ENCODE measurements around the gene CASP2. TPM values are rescaled to one million over a fixed set of nuclear protein-coding genes. Genes with fewer than 3 reads are reported as not detected.

Gene CASP2
- polyA plus RNA-seq, 2 of the 4 experiments (the other 2 are of a cell fraction) = 17.7 to 26.0 TPM

DNA sequence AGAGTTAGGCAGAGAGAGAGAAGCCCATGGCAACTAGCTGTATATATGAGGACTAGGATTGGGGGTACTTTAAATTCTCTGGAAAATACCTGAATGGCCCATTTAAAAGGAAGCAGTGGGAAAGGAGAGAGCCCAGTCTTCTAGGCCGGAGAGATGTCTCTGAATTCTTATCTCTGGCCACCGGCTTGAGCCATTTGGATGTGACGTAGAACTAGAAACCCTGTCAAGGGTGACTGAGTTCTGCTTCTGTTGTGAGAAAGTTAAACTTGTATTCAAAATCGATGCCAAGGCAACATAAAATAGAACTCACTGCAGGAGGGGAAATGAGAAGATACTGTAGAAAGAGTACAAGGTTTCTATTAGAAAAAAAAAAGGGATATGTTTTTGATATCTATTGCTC is 31.2 kb upstream of the CASP2 start:
- Histone ChIP-seq H3K27ac (no peak overlapping the region), H3K4me3 (no peak overlapping the region), H3K9me3 (no peaks in the 10 kb centered on the region), H3K4me2 (no peak overlapping the region), H3K4me1 (peaks cover 14% of the 10 kb centered on the region; the same call in 2 of the 3 replicates)
- CTCF ChIA-PET = interaction anchor here (1.1 to 4.6 kb wide), 2 partner anchors 17 to 48 kb away, joined by 3 to 21 read pairs; no protein-coding TSS in a partner anchor
- ATAC-seq (0 out of 6 replicates have a peak, but pooled peaks of 1 of the 2 experiments have one; percentile 24), DNase-seq (ENCODE audit: low read depth in 1 of 2, low spot score in 1 of 2) (no peak), FAIRE-seq (no peak)
- WGBS (ENCODE audit: missing lambda C conversion rate) = 67% methylated on average over 4 of the region's 4 CpGs
- no peak for TF ChIP-seq RAD21 (conservative IDR thresholded peaks at IDR 0.05 in 1 of 2, IDR thresholded peaks at IDR 0.05 in 1 of 2)
- TF ChIP-seq MAZ (IDR thresholded peaks at IDR 0.05; ENCODE audit: borderline replicate concordance, low read depth, low read length) = no peak
- no peak for TF ChIP-seq TFCP2L1 (CRISPR knock-in tag; IDR thresholded peaks at IDR 0.05)
- TF ChIP-seq, protein P1, sequence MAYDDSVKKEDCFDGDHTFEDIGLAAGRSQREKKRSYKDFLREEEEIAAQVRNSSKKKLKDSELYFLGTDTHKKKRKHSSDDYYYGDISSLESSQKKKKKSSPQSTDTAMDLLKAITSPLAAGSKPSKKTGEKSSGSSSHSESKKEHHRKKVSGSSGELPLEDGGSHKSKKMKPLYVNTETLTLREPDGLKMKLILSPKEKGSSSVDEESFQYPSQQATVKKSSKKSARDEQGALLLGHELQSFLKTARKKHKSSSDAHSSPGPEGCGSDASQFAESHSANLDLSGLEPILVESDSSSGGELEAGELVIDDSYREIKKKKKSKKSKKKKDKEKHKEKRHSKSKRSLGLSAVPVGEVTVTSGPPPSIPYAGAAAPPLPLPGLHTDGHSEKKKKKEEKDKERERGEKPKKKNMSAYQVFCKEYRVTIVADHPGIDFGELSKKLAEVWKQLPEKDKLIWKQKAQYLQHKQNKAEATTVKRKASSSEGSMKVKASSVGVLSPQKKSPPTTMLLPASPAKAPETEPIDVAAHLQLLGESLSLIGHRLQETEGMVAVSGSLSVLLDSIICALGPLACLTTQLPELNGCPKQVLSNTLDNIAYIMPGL (CRISPR knock-in tag; IDR thresholded peaks at IDR 0.05; ENCODE audit: borderline replicate concordance) = no peak
- TF ChIP-seq JUN (IDR thresholded peaks at IDR 0.05) = no peak
- TF ChIP-seq RARB (CRISPR knock-in tag; IDR thresholded peaks at IDR 0.05) = no peak
- TF ChIP-seq NR3C1 (IDR thresholded peaks at IDR 0.05) = no peak
- TF ChIP-seq POLR2A (IDR thresholded peaks at IDR 0.05; ENCODE audit: low read length) = no peak
- no peak for TF ChIP-seq CEBPB (IDR thresholded peaks at IDR 0.05)
- no peak for TF ChIP-seq MAFK (IDR thresholded peaks at IDR 0.05; ENCODE audit: partially characterized antibody)
- TF ChIP-seq, protein P2, sequence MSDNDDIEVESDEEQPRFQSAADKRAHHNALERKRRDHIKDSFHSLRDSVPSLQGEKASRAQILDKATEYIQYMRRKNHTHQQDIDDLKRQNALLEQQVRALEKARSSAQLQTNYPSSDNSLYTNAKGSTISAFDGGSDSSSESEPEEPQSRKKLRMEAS (IDR thresholded peaks at IDR 0.05) = no peak
- TF ChIP-seq ESRRA (IDR thresholded peaks at IDR 0.05; ENCODE audit: borderline replicate concordance, low read length) = no peak
- no peak for TF ChIP-seq FOXS1 (CRISPR knock-in tag; IDR thresholded peaks at IDR 0.05)
- TF ChIP-seq SMC3 (IDR thresholded peaks at IDR 0.05) = no peak
- no peak for TF ChIP-seq KDM5A (IDR thresholded peaks at IDR 0.05)
- TF ChIP-seq PHF8 (IDR thresholded peaks at IDR 0.05; ENCODE audit: borderline replicate concordance, low read depth) = no peak
- POLR2A ChIA-PET = no interaction called here

DNA sequence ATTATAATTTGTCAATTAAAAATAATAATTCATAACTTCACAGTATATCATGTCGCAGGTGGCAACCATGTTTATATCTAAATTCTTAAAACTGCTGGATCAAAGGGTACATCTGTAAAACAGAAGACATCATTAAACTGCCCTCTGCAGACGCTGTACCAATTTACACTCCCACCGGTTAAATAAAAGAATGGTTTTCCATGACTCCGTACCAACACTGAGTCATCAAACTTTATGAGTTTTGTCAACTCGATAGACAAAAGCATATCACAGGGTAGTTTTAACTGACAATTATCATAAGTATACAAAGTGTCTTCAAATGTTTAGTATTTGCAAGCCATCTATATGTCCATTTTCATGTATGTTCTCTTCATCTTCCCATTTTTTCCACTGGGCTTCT is 30.6 kb upstream of the CASP2 start:
- DNase-seq (ENCODE audit: low read depth in 1 of 2, low spot score in 1 of 2) (peak; percentile 20 to 25), FAIRE-seq (no peak), ATAC-seq (peak in 1 of 2 experiments; percentile 54; a peak in 2 of 6 replicates)
- H3K4me2 ChIP-seq = 0 out of 3 replicates have a peak overlapping the region, but pooled peaks have one; percentile 12
- CTCF ChIA-PET = interaction anchor here (1.0 to 4.6 kb wide), 3 partner anchors 17 to 49 kb away, joined by 3 to 21 read pairs (median 5); no protein-coding TSS in a partner anchor
- H3K27ac ChIP-seq = no peak overlapping the region
- POLR2A ChIA-PET = no interaction called here
- H3K9me3 ChIP-seq = no peaks in the 10 kb centered on the region
- TF ChIP-seq FOSL2 (IDR thresholded peaks at IDR 0.05) (no peak), FOSL2 (CRISPR knock-in tag; IDR thresholded peaks at IDR 0.05) (peak; percentile 46), RAD21 (conservative IDR thresholded peaks at IDR 0.05 in 1 of 2, IDR thresholded peaks at IDR 0.05 in 1 of 2) (0 out of 5 replicates have a peak, but pooled peaks of 1 of the 2 experiments have one; percentile 2), HDAC2 (IDR thresholded peaks at IDR 0.05) (no peak)
- 18% methylated on average over 5 of the region's 5 CpGs for WGBS (ENCODE audit: missing lambda C conversion rate)
- no peak overlapping the region for H3K4me3 ChIP-seq
- peaks cover 14% of the 10 kb centered on the region; the same call in 2 of the 3 replicates for H3K4me1 ChIP-seq

DNA sequence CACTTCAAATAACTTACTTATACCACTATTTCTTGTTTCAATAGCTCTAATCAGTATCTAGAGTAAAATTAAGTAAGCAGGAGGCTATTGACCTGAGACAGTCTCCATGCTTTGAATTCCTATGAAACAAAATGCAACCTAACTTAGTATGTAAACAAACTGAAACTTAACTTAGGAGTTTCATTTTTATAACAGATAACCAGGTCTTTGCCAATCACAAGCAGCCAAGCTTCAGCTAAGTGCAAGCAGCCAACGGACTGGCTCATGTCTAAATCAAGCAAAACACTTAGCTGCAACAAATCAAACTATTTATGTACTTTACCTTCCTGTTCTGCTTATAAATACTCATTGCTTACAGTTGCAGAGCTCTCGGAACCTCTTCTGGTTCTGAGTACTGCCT is 29.3 kb upstream of the CASP2 start:
- H3K4me2 ChIP-seq = peak overlapping the region; percentile 5; the same call in 1 of the 3 replicates
- H3K4me1 ChIP-seq = peaks cover 14% of the 10 kb centered on the region; the same call in 2 of the 3 replicates
- no peak for ATAC-seq
- DNase-seq (ENCODE audit: low read depth in 1 of 2, low spot score in 1 of 2) = no peak
- H3K27ac ChIP-seq = no peak overlapping the region
- CTCF ChIA-PET = interaction anchor here (0.7 to 4.6 kb wide), 4 partner anchors 16 to 136 kb away, joined by 3 to 21 read pairs (median 5); no protein-coding TSS in a partner anchor
- POLR2A ChIA-PET = no interaction called here
- H3K4me3 ChIP-seq = no peak overlapping the region
- no peaks in the 10 kb centered on the region for H3K9me3 ChIP-seq
- 44% methylated on average over 2 of the region's 2 CpGs for WGBS (ENCODE audit: missing lambda C conversion rate)
- FAIRE-seq = no peak
- TF ChIP-seq HEYL (CRISPR knock-in tag; IDR thresholded peaks at IDR 0.05) (no peak), FOSL2 (IDR thresholded peaks at IDR 0.05) (no peak), FOSL2 (CRISPR knock-in tag; IDR thresholded peaks at IDR 0.05) (no peak), CEBPB (IDR thresholded peaks at IDR 0.05) (no peak)
- TF ChIP-seq, protein P3, sequence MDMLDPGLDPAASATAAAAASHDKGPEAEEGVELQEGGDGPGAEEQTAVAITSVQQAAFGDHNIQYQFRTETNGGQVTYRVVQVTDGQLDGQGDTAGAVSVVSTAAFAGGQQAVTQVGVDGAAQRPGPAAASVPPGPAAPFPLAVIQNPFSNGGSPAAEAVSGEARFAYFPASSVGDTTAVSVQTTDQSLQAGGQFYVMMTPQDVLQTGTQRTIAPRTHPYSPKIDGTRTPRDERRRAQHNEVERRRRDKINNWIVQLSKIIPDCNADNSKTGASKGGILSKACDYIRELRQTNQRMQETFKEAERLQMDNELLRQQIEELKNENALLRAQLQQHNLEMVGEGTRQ (IDR thresholded peaks at IDR 0.05) = no peak
- TF ChIP-seq, protein P4, sequence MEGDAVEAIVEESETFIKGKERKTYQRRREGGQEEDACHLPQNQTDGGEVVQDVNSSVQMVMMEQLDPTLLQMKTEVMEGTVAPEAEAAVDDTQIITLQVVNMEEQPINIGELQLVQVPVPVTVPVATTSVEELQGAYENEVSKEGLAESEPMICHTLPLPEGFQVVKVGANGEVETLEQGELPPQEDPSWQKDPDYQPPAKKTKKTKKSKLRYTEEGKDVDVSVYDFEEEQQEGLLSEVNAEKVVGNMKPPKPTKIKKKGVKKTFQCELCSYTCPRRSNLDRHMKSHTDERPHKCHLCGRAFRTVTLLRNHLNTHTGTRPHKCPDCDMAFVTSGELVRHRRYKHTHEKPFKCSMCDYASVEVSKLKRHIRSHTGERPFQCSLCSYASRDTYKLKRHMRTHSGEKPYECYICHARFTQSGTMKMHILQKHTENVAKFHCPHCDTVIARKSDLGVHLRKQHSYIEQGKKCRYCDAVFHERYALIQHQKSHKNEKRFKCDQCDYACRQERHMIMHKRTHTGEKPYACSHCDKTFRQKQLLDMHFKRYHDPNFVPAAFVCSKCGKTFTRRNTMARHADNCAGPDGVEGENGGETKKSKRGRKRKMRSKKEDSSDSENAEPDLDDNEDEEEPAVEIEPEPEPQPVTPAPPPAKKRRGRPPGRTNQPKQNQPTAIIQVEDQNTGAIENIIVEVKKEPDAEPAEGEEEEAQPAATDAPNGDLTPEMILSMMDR (IDR thresholded peaks at IDR 0.05) = no peak
- TF ChIP-seq, protein P5, sequence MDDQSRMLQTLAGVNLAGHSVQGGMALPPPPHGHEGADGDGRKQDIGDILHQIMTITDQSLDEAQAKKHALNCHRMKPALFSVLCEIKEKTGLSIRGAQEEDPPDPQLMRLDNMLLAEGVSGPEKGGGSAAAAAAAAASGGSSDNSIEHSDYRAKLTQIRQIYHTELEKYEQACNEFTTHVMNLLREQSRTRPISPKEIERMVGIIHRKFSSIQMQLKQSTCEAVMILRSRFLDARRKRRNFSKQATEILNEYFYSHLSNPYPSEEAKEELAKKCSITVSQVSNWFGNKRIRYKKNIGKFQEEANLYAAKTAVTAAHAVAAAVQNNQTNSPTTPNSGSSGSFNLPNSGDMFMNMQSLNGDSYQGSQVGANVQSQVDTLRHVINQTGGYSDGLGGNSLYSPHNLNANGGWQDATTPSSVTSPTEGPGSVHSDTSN (IDR thresholded peaks at IDR 0.05) = no peak

Measured in A549 (cell line).